Astrocyte (in vitro differentiated cells and primary cell): ENCODE measurements around the gene ENDOV. TPM values are rescaled to one million over a fixed set of nuclear protein-coding genes. Genes with fewer than 3 reads are reported as not detected.
"Not testable (repeated sequence)": the region's sequence is repeated elsewhere in the genome, so short reads cannot be mapped to it uniquely, and the experiment has no call there.

Source experiments
- DNase-seq: peaks from one replicate; pipeline ENCODE4 v3.0.0-alpha.2; 2010; ENCODE audit warnings: low read depth
- FAIRE-seq: peaks from 2 replicates; lab custom pipeline; 2011; peaks lifted over from hg19 to GRCh38; lab: Jason Lieb, UNC
- H2AFZ ChIP-seq: 2 replicates; pipeline ENCODE4 v1.6.0; 2012; ENCODE audit warnings: low read depth, low read length, inconsistent platforms
- H3K27ac ChIP-seq: 2 replicates; pipeline ENCODE4 v1.5.1; 2011; ENCODE audit warnings: low read depth, low read length, inconsistent platforms
- H3K27me3 ChIP-seq: 2 replicates; pipeline ENCODE4 v1.6.0; 2011; ENCODE audit warnings: low read length, inconsistent platforms; ENCODE audit not compliant: insufficient read depth
- H3K36me3 ChIP-seq: 2 replicates; pipeline ENCODE4 v1.5.1; 2011; ENCODE audit warnings: low read length, inconsistent platforms; ENCODE audit not compliant: insufficient read depth
- H3K4me1 ChIP-seq: 2 replicates; pipeline ENCODE4 v1.5.1; 2011; ENCODE audit warnings: low read length, inconsistent platforms; ENCODE audit not compliant: insufficient read depth
- H3K4me2 ChIP-seq: 2 replicates; pipeline ENCODE4 v1.6.0; 2012; ENCODE audit warnings: low read length, inconsistent platforms
- H3K4me3 ChIP-seq: 2 replicates; pipeline ENCODE4 v1.5.1; 2011; ENCODE audit warnings: low read depth, mild to moderate bottlenecking, low read length, inconsistent platforms; ENCODE audit not compliant: insufficient read depth
- H3K79me2 ChIP-seq: 2 replicates; pipeline ENCODE4 v1.6.0; 2012; ENCODE audit warnings: mild to moderate bottlenecking, low read length, inconsistent platforms; ENCODE audit not compliant: insufficient read depth
- H3K9ac ChIP-seq: 2 replicates; pipeline ENCODE4 v1.6.0; 2012; ENCODE audit warnings: mild to moderate bottlenecking, low read length, inconsistent platforms
- H3K9me3 ChIP-seq: 2 replicates; pipeline ENCODE4 v1.5.1; 2012; ENCODE audit warnings: low read depth, mild to moderate bottlenecking, low read length, inconsistent platforms; ENCODE audit not compliant: insufficient read depth
- H4K20me1 ChIP-seq: 2 replicates; pipeline ENCODE4 v1.6.0; 2012; ENCODE audit warnings: low read length, inconsistent platforms; ENCODE audit not compliant: insufficient read depth
- H3K27ac Mint-ChIP-seq: one replicate; pipeline ENCODE4 v1.8.0; 2021; ENCODE audit warnings: mild to moderate bottlenecking, mixed read lengths; ENCODE audit not compliant: unreplicated experiment
- H3K27me3 Mint-ChIP-seq: one replicate; pipeline ENCODE4 v1.8.0; 2021; ENCODE audit warnings: low read depth, mixed read lengths; ENCODE audit not compliant: unreplicated experiment
- H3K36me3 Mint-ChIP-seq: one replicate; pipeline ENCODE4 v1.8.0; 2021; ENCODE audit warnings: low read depth, mixed read lengths; ENCODE audit not compliant: unreplicated experiment
- H3K4me1 Mint-ChIP-seq: one replicate; pipeline ENCODE4 v1.8.0; 2021; ENCODE audit warnings: low read depth, mixed read lengths; ENCODE audit not compliant: unreplicated experiment
- H3K4me3 Mint-ChIP-seq: one replicate; pipeline ENCODE4 v1.8.0; 2021; ENCODE audit warnings: mild to moderate bottlenecking, moderate library complexity, mixed read lengths; ENCODE audit not compliant: unreplicated experiment
- H3K9me3 Mint-ChIP-seq: one replicate; pipeline ENCODE4 v1.8.0; 2021; ENCODE audit warnings: mild to moderate bottlenecking, mixed read lengths; ENCODE audit not compliant: unreplicated experiment
- CTCF ChIP-seq: IDR thresholded peaks from 2 replicates; pipeline ENCODE4 v1.5.1; 2011; ENCODE audit warnings: low read depth, mild to moderate bottlenecking, inconsistent platforms, low read length, moderate library complexity; ENCODE audit not compliant: insufficient read depth
- EZH2 ChIP-seq: IDR thresholded peaks from 2 replicates; pipeline ENCODE4 v1.6.1; 2012; ENCODE audit warnings: mild to moderate bottlenecking, low read length, inconsistent platforms; ENCODE audit not compliant: insufficient read depth
- total RNA-seq: library from RNA; stranded (reverse); gene quantifications from 2 replicates; pipeline ENCODE4 v1.2.1, GENCODE V29; 2021

Gene ENDOV
- total RNA-seq, 1 donor from 2014 or later, result 20.7 TPM

- TF ChIP-seq CTCF (no peak), EZH2 (no peak)
- no peaks in the 10 kb centered on the region for H3K79me2 ChIP-seq
- H3K4me1 ChIP-seq, result no peaks in the 10 kb centered on the region
- no peak overlapping the region for H3K27ac Mint-ChIP-seq
- peaks cover 8% of the 10 kb centered on the region for H3K36me3 Mint-ChIP-seq
- H3K9me3 Mint-ChIP-seq, result peaks cover 2% of the 10 kb centered on the region
- H2AFZ ChIP-seq, result no peak overlapping the region
- H3K4me3 Mint-ChIP-seq, result no peak overlapping the region
- no peak overlapping the region for H3K27ac ChIP-seq
- no peak overlapping the region for H3K4me2 ChIP-seq
- peaks cover 5% of the 10 kb centered on the region for H3K4me1 Mint-ChIP-seq
- H3K9ac ChIP-seq, result no peak overlapping the region
- H3K36me3 ChIP-seq, result no peaks in the 10 kb centered on the region
- no peak overlapping the region for H3K4me3 ChIP-seq
- H4K20me1 ChIP-seq, result peaks cover 6% of the 10 kb centered on the region
- FAIRE-seq (no peak), DNase-seq (no peak)
- no peaks in the 10 kb centered on the region for H3K27me3 ChIP-seq
- H3K9me3 ChIP-seq, result no peaks in the 10 kb centered on the region
- no peaks in the 10 kb centered on the region for H3K27me3 Mint-ChIP-seq
Measured at GRCh38 chr17:80402959-80403358, 12.0 kb upstream of the ENDOV start.

DNA sequence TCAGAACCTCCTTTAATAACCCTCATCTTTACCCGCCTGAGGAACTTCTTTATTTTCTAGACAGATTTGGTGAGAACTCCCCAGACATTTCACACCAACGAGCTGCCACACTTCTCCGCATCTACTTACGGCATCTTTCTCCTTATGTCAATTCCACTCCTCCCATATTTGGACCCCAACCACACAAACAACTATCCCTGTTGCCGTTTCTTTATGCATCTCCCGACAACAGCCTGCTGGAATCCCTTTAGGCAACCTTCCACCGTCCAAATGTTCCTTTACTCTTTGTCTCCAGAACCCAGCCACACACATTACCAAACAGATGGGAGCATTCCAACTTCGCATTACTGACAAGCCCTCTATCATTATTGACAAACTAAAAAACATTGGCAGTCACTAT lies 8.8 kb upstream of the ENDOV start:
- no peaks in the 10 kb centered on the region for H3K4me1 Mint-ChIP-seq
- H3K36me3 Mint-ChIP-seq, result peaks cover 2% of the 10 kb centered on the region
- DNase-seq, result no peak
- no peak overlapping the region for H3K4me2 ChIP-seq
- H4K20me1 ChIP-seq, result peaks cover 6% of the 10 kb centered on the region
- peaks cover 2% of the 10 kb centered on the region for H3K9me3 Mint-ChIP-seq
- no peaks in the 10 kb centered on the region for H3K36me3 ChIP-seq
- FAIRE-seq, result no peak
- H2AFZ ChIP-seq, result no peak overlapping the region
- H3K79me2 ChIP-seq, result no peaks in the 10 kb centered on the region
- no peak overlapping the region for H3K4me3 ChIP-seq
- H3K27ac Mint-ChIP-seq, result no peak overlapping the region
- no peaks in the 10 kb centered on the region for H3K9me3 ChIP-seq
- no peak overlapping the region for H3K27ac ChIP-seq
- no peak overlapping the region for H3K9ac ChIP-seq
- TF ChIP-seq CTCF, result no peak
- TF ChIP-seq EZH2, result no peak
- H3K4me1 ChIP-seq, result no peaks in the 10 kb centered on the region
- H3K4me3 Mint-ChIP-seq, result no peak overlapping the region
- no peaks in the 10 kb centered on the region for H3K27me3 ChIP-seq
- no peaks in the 10 kb centered on the region for H3K27me3 Mint-ChIP-seq

- H3K27ac ChIP-seq, H2AFZ ChIP-seq, H4K20me1 ChIP-seq, H3K9me3 Mint-ChIP-seq, H3K4me2 ChIP-seq, H3K4me3 Mint-ChIP-seq, H3K36me3 Mint-ChIP-seq, H3K4me3 ChIP-seq, DNase-seq, H3K9ac ChIP-seq, FAIRE-seq, H3K27me3 ChIP-seq, H3K4me1 Mint-ChIP-seq, H3K4me1 ChIP-seq, H3K27ac Mint-ChIP-seq, H3K36me3 ChIP-seq, H3K9me3 ChIP-seq, H3K27me3 Mint-ChIP-seq, H3K79me2 ChIP-seq: not testable (repeated sequence)
Measured at GRCh38 chr17:80407917-80408316, 7.0 kb upstream of the ENDOV start.
